Tibial nerve (tissue), 4 donors: ENCODE data around the gene SLC66A2. TPM values are rescaled to one million over a fixed set of nuclear protein-coding genes. Genes with fewer than 3 reads are reported as not detected.
A peak's percentile ranks its signal among the peaks of the same experiment; 100 is the strongest.

Experiments used
- DNase-seq, 2 donors: peaks; one replicate each; pipeline ENCODE4 v3.0.0-alpha.2; 2019; ENCODE audit warnings: low spot score in 2 of 2
- H3K27ac ChIP-seq, 4 donors: fragments of 200-600 bp; sonication (generic) in 3 of 4; one replicate each; pipeline ENCODE4 v1.5.1; 2017 to 2019; ENCODE audit warnings: mild to moderate bottlenecking in 1 of 4
- H3K27me3 ChIP-seq, 2 donors: fragments of 200-600 bp; sonication (generic) in 1 of 2; one replicate each; pipeline versions ENCODE4 v1.5.1 to v1.6.0; 2017 to 2019
- H3K36me3 ChIP-seq, 3 donors: fragments of 200-600 bp; sonication (generic); one replicate each; pipeline ENCODE4 v1.5.1; 2018 to 2019
- H3K4me1 ChIP-seq, 4 donors: fragments of 200-600 bp; sonication (generic) in 3 of 4; one replicate each; pipeline ENCODE4 v1.5.1; 2017 to 2019
- H3K4me3 ChIP-seq, 4 donors: fragments of 200-600 bp; sonication (generic) in 3 of 4; one replicate each; pipeline ENCODE4 v1.5.1; 2017 to 2019; ENCODE audit warnings: mild to moderate bottlenecking in 1 of 4, moderate library complexity in 1 of 4
- H3K9me3 ChIP-seq, 4 donors: fragments of 200-600 bp; sonication (generic) in 3 of 4; one replicate each; pipeline ENCODE4 v1.5.1; 2017 to 2019
- CTCF ChIP-seq, 5 experiments: fragments of 200-600 bp in 3 of 5; fragments of 450-650 bp in 2 of 5; sonication (generic) in 3 of 5; IDR thresholded peaks; one replicate each; pipeline ENCODE4 v1.5.1; 2016 to 2019; ENCODE audit warnings: antibody characterized with exemption in 5 of 5, mild to moderate bottlenecking in 3 of 5, moderate library complexity in 2 of 5
- EP300 ChIP-seq, 2 donors: sonication (generic); formaldehyde crosslinking; IDR thresholded peaks; one replicate each; pipeline ENCODE4 v1.6.1; 2017; ENCODE audit warnings: antibody characterized with exemption in 2 of 2, mild to moderate bottlenecking in 1 of 2
- POLR2A ChIP-seq, 2 donors: fragments of 450-650 bp; IDR thresholded peaks; one replicate each; pipeline ENCODE4 v1.6.1; 2017; ENCODE audit warnings: antibody characterized with exemption in 2 of 2, mild to moderate bottlenecking in 2 of 2, moderate library complexity in 2 of 2
- whole genome bisulfite sequencing, 2 donors: methylation state at CpG; one replicate each; pipeline ENCODE4 v1.1.5; 2018; 5-methylcytosine and 5-hydroxymethylcytosine counted together
- total RNA-seq, 4 donors: library from RNA; depleted of rRNA; stranded (reverse); fragments of >200 nt; gene quantifications; one replicate each; pipeline ENCODE4 v1.1.0, GENCODE V29; 2016

The SLC66A2 gene
- total RNA-seq, 4 donors from 2014 or later: 112 to 361 (median 222) TPM

GRCh38 chr18:79899609-79900445 is 51.6 kb downstream of the SLC66A2 start:
- 87 to 91% methylated on average over 35 to 50 of the region's 53 CpGs for WGBS, 2 donors
- H3K27ac ChIP-seq: no peak overlapping the region
- DNase-seq: peak in 1 of 2 donors; percentile 10
- no peak overlapping the region for H3K4me3 ChIP-seq
- no peak for TF ChIP-seq CTCF (IDR thresholded peaks at IDR 0.05)
- peaks cover 0 to 78% (median 11%) of the 10 kb centered on the region in 4 donors for H3K9me3 ChIP-seq
- H3K36me3 ChIP-seq: peaks cover 4 to 43% (median 13%) of the 10 kb centered on the region in 3 donors
- H3K27me3 ChIP-seq: no peaks in the 10 kb centered on the region
- H3K4me1 ChIP-seq: no peaks in the 10 kb centered on the region

GRCh38 chr18:79898952-79899608 is 52.4 kb downstream of the SLC66A2 start:
- peaks cover 0 to 78% (median 15%) of the 10 kb centered on the region in 4 donors for H3K9me3 ChIP-seq
- H3K36me3 ChIP-seq: peaks cover 4 to 35% (median 13%) of the 10 kb centered on the region in 3 donors
- no peaks in the 10 kb centered on the region for H3K27me3 ChIP-seq
- H3K4me1 ChIP-seq: no peaks in the 10 kb centered on the region
- TF ChIP-seq CTCF (IDR thresholded peaks at IDR 0.05) (no peak), POLR2A (IDR thresholded peaks at IDR 0.05) (no peak), EP300 (IDR thresholded peaks at IDR 0.05) (no peak)
- H3K4me3 ChIP-seq: no peak overlapping the region
- peak in 1 of 2 donors; percentile 10 for DNase-seq
- whole genome bisulfite sequencing, 2 donors: 87 to 88% methylated on average over 56 to 61 of the region's 70 CpGs
- no peak overlapping the region for H3K27ac ChIP-seq

GRCh38 chr18:79897940-79898625 is 53.4 kb downstream of the SLC66A2 start:
- Histone ChIP-seq H3K4me1 (no peaks in the 10 kb centered on the region), H3K27ac (no peak overlapping the region), H3K4me3 (no peak overlapping the region), H3K27me3 (no peaks in the 10 kb centered on the region), H3K9me3 (peaks cover 0 to 88% (median 15%) of the 10 kb centered on the region in 4 donors), H3K36me3 (peaks cover 2 to 25% (median 3%) of the 10 kb centered on the region in 3 donors)
- TF ChIP-seq POLR2A (IDR thresholded peaks at IDR 0.05): no peak
- TF ChIP-seq EP300 (IDR thresholded peaks at IDR 0.05): no peak
- no peak for TF ChIP-seq CTCF (IDR thresholded peaks at IDR 0.05)
- no peak for DNase-seq
- WGBS, 2 donors: 96% methylated on average over 12 to 15 of the region's 15 CpGs

GRCh38 chr18:79896738-79897137 is 54.7 kb downstream of the SLC66A2 start:
- 71 to 92% methylated on average over 3 of the region's 3 CpGs for WGBS, 2 donors
- DNase-seq: no peak
- TF ChIP-seq EP300 (IDR thresholded peaks at IDR 0.05) (no peak), POLR2A (IDR thresholded peaks at IDR 0.05) (no peak), CTCF (IDR thresholded peaks at IDR 0.05) (no peak)
- no peak overlapping the region for H3K4me3 ChIP-seq
- peaks cover 0 to 12% (median 0%) of the 10 kb centered on the region in 3 donors for H3K36me3 ChIP-seq
- no peak overlapping the region for H3K27ac ChIP-seq
- H3K27me3 ChIP-seq: no peaks in the 10 kb centered on the region
- H3K4me1 ChIP-seq: no peaks in the 10 kb centered on the region
- peaks cover 0 to 90% (median 21%) of the 10 kb centered on the region in 4 donors for H3K9me3 ChIP-seq
